Right renal pelvis (tissue), 4 donors: ENCODE results near the gene CYGB. TPM values are rescaled to one million over a fixed set of nuclear protein-coding genes. Genes with fewer than 3 reads are reported as not detected.

ENCODE experiments used
- DNase-seq, 4 donors: peaks; one replicate each; pipeline ENCODE4 v3.0.0-alpha.2; 2013; ENCODE audit warnings: low read depth in 4 of 4, low spot score in 3 of 4, missing footprints in 1 of 4
- polyA plus RNA-seq, 4 donors: library from polyadenylated mRNA; unstranded; fragments of 120-200 nt; gene quantifications; one replicate each; pipeline ENCODE4 v1.2.1, GENCODE V29; 2013; ENCODE audit not compliant: insufficient read length in 4 of 4

CYGB gene
- polyA plus RNA-seq, 4 donors: 15.1 to 17.4 (median 15.4) TPM

- no peak for DNase-seq
Measured at GRCh38 chr17:76502341-76503211, 34.9 kb downstream of the CYGB start.

DNA sequence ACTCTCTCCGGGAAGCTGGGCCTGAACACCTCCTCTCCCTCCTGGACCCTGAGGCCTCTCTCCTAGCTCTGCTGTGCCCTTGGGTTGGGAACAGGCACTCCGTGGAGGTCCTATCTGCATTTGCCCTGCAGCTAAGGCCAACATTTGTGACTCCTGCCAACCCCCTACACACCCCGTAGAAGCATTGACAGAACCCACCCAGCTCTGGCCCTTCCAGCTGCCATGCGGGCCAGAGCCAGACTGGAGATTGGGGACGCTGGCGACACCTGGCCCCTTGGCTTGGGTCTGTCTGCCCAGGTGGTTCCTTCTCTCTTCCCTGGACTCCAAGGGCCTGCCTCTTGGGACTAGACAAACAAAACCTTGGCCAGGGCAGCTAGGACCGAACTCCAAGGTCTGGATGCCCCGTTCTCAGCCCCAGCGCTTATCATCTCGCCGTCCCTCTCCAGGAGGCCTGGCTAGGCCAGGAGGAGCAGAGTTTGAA is 35.6 kb downstream of the CYGB start:
- no peak for DNase-seq

- no peak for DNase-seq
Measured at GRCh38 chr17:76501018-76501826, 36.3 kb downstream of the CYGB start, which contains the start of gene RHBDF2. RHBDF2 (minus strand) TSS chr17:76501423; CDS start chr17:76481524, 19,899 bp downstream.

DNA sequence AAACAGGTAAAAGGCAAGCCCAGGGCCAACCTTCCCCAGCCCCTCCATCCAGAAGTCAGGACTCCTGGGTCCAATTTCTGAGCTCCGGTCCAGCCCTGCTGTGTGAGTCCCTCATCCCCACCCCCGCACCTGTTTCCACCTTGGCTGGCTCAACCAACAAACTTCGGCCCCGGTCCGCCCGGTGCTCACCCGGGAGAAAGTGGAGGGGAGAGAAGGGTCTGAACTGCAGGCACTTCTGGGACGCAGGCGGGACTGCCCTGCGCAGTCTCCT is 36.8 kb downstream of the CYGB start:
- DNase-seq: no peak

DNA sequence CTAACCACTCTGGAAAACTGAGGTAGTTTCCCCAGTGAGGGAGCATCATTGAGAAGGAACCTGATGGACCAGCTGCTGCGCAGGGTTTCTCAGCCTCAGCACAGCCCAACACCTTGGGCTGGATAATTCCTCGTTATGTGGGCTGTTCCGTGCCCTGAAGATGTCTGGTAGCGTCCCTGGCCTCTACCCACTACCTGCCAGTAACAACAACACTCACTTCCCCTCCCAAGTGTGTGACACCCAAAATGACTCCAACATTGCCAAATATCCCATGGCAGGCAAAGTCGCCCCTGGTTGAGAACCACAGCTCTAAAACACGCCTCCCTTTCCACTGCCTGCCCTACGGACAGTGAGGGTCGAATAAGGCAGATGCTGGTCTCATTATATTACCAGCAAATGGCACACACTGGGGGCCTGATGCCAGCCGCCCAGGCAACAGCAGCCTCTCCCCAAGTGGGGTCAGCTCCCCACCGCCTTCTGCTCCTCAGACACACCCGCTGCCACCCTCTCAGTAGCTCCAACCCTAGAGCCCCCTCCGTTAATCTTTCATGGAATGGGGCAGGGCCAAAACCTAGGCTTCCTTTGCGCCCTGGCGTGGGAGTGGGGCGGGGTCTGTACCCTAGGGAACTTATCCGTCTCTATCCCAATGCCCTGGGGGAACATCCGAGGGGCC is 37.3 kb downstream of the CYGB start:
- no peak for DNase-seq

GRCh38 chr17:76499267-76499667 is 38.2 kb downstream of the CYGB start:
- DNase-seq: no peak

- DNase-seq: no peak
Measured at GRCh38 chr17:76498876-76499251, 38.6 kb downstream of the CYGB start.

DNA sequence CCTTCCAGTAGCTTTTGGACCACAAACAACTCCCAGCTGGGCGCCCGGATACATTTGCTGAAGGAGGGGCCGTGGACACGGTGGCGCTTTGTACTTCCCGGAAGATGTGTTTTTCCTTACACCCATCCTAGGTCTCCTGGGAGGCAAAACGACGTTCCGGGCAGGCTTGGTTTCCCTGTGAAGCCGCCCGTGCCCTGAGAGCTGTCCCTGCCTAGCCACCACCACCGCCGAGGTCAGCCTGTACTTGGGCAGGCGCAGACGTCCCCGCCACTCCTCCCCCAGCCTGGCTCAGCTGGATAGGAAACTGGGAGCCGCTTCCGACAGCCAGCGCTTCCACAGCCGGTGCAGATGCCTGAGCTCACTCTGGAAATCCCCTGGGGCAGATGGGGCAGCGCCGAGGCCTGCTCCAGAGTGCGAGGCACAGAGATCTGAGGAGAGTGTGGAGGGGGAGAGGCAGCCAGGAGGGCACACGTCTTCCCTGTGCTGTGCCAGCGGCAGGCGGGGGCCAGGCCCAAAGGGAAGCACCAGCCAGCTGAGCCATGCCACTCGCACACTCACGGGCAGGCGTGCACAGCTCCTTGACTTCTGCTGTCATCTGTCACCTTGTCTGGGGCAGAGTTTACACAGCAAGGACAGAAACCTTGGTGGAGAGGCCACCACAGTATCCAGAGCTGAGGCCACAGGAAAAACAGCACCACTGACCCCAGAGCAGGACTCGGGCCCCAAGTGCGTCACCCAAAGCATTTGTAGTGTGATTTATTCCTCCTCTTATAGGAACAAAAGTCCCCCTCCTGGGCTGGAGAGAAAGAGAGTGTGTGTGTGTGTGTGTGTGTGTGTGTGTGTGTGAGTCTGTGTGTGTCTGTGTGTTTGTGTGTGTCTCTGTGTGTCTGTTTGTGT is 39.3 kb downstream of the CYGB start:
- DNase-seq: no peak

- DNase-seq: no peak
Measured at GRCh38 chr17:76497699-76497978, 39.9 kb downstream of the CYGB start.

DNA sequence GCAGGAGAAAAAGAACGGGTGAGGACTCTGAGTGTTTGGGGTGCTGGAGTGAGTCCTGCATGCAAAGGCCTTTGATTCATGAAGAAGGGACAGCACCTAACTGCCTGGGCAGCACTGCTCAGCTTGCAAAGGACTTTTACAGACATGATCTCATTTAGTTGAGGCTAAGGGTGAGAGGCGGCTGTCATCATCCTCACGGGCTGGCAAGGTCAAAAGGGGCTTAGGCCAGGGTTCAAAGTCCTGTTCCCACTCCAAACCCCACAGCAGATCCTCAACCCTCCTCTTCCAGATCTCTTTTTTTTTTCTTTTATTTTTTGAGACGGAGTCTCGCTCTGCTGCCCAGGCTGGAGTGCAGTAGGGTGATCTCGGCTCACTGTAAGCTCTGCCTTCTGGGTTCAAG is 41.0 kb downstream of the CYGB start:
- DNase-seq: no peak

DNA sequence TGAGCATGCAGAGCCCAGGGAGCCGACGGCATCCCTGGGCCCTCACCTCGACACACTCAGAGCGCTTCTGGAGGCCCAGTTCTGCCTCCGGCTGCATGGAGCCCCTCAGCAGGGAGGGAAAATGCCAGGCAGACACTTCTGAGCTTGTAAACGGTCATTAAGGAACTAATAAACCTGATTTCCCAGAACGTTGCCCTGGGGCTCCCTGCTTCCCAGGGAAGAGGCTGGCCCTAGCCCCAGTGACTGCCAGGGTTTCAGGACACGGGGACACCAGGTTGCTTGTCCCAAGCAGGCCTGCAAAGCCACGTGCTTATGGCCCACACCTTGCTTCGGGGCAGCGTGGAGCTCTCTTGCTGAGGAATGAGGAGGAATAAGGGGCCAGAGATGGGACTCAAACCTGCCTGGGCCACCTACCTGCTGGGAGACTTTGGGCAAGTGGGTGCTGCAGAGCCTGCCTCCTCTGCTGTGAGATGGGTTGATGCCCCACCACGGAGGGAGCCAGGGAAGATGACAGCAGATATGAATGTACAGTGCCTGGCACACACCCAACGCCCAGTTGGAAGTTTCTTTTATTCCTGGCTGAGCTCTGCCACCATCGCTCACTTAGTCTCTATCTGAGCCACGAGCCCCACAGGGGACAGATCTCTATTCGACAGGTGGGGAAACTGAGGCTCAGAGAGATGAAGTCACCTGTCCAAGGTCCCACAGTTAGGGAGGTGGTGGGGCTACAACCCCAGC is 41.7 kb downstream of the CYGB start:
- DNase-seq: no peak

GRCh38 chr17:76493505-76494167 is 43.9 kb downstream of the CYGB start:
- no peak for DNase-seq

GRCh38 chr17:76492989-76493501 is 44.5 kb downstream of the CYGB start:
- DNase-seq: no peak

- no peak for DNase-seq
Measured at GRCh38 chr17:76492123-76492988, 45.2 kb downstream of the CYGB start.

GRCh38 chr17:76491271-76492122 is 46.0 kb downstream of the CYGB start:
- DNase-seq: no peak

DNA sequence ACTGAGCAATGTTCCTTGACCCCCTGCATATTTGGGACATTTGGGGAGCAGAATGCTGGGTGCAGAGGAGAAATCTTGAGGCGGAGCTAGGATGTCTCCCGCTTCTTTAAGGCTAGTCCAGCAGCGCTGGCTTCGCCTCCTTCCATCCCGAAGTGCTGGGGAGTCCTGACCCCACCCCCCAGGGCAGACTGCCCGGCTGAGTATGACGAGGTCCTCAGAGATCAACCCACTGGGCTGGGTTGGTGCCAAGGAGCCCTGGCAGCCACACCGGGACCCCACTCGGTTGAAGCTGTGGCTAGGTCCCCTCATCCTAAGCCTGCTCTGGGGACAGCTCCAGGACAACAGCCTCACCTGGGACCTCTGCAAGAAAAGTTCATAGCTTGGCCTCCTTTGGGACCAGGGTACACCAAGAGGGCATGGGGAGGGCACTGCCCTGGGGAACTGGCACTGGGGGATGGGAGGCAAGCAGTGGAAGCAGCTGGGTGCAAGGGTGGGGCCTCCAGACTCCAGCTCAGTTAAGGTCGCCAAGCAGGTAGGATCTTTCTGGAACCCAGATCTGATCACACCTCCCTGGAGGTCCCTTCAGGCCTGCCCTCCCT is 47.3 kb downstream of the CYGB start:
- no peak for DNase-seq
